HG03565 (cell line): Measurements from ENCODE around the gene CENPP.
"Not testable (repeated sequence)": the region's sequence is repeated elsewhere in the genome, so short reads cannot be mapped to it uniquely, and the experiment has no call there.

Experiments used
- ATAC-seq: cut with Tn5 transposase; IDR thresholded peaks from one replicate; pipeline ENCODE4 v1.9.1; 2021; ENCODE audit warnings: mild to moderate bottlenecking, moderate library complexity; ENCODE audit not compliant: unreplicated experiment

CENPP gene

DNA sequence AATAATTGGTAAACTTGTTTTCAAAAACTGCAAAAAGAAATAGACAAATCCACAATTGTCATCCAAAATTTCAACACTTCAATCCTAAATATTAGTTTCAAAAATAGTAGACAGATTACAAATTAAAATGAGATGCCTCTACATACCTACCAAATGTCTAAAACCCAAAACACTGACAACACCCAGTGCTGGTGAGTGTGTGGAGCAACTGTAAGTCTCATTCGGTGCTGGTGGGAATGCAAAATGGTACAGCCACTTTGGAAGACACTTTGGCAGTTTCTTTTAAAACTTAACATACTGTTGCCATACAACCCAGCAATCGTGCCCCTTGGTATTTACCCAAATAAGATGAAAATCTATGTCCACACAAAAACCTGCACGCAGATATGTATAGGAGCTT lies 203.4 kb downstream of the CENPP start:
- ATAC-seq: no peak

- no peak for ATAC-seq
These were observed 205.1 kb downstream of the CENPP start for GRCh38 chr9:92530893-92531292.

DNA sequence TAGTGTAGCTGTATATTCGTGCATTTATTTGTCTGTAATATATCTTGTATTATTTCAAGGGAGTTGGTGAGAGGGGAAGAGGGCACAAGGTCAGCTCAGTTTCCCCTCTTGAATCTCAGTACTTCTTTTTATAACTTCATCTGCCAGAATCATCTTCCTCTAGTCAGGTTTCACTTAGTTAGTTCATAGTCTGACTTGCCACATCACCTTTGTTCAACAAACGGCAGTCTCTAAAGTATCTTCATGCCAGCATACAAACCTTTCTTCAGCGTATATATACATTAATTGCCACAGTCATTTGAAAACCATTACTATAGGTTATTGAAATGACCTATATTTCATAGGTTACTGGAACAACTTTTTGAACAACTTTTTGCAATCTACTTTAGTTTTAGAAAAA lies 208.5 kb downstream of the CENPP start:
- no peak for ATAC-seq

DNA sequence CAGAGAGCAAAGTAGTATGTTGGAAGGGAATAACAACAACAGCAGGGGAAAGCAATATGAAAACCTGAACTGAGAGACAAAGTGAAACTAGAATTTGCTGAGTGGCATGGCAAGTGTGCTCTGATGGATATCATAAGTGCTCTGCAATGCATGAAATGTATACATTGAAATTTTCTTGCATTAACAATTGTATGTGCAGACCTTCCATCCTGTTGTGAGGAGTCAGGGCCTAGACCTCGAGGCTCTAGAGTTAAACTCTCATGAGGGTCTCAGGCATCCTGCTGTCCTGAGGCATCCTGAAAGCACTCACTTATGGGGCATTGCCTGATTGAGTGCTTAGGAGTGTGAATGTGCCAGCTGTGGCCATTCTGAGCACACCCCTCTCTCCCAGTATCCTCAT lies 208.9 kb downstream of the CENPP start:
- ATAC-seq: no peak

GRCh38 chr9:92535940-92536850 lies 210.4 kb downstream of the CENPP start, which contains the start of gene ECM2:
Gene ECM2, minus strand, starts transcription at chr9:92535990. Its CDS starts 13,124 bp downstream, at chr9:92522866.
- no peak for ATAC-seq

DNA sequence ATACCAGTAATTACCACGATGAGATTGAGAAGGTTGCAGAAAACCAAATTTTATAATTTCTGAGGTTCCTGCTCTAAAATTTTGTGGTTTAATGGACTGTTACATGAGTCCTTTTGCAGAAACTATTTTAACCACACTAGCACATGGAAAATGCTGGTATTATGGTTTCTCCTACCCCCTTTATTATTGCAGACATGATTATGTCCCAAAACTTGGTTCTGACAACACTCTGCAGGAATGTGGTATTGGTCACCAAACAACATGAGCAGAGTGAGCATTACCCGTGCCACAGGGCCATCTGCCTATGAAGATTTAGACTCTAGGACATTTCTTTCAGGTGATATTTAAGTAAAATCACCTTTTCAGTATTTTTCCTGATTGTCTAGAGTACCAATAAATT lies 212.8 kb downstream of the CENPP start:
- ATAC-seq: no peak

- no peak for ATAC-seq
These were observed 218.2 kb downstream of the CENPP start for GRCh38 chr9:92543972-92544371.

DNA sequence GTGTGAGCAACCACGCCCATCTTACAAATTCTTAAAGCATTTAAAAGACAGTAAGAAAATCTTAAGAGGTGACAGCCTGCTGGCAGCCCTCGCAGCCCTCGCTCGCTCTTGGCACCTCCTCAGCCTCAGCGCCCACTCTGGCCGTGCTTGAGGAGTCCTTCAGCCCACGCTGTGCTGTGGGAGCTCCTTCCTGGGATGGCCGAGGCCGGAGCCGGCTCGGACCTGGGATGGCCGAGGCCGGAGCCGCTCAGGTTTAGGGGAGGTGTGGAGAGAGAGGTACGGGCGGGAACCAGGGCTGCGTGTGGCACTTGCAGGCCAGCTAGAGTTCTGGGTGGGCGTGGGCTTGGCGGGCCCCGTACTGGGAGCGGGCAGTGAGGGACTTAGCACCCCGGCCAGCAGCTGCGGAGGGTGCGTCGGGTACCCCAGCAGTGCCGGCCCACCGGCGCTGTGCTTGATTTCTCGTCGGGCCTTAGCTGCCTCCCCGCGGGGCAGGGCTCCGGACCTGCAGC lies 219.3 kb downstream of the CENPP start:
- ATAC-seq: no peak

DNA sequence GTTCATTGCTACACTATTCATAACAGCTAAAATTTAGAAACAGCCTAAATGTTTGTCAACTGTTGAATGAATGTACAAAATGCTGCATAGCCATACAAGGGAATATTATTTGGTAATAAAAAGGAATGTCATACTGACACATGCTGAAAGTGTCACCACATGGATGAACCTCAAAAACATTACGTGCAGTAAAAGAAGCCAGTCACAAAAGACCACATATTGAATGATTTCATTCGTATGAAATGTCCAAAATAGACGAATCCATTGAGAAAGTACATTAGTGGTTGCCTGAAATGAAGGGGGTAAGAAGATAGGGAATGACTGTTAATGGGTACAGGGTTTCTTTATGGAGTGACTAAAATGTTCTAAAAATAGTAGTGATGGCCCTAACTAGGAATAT lies 221.6 kb downstream of the CENPP start:
- no peak for ATAC-seq

DNA sequence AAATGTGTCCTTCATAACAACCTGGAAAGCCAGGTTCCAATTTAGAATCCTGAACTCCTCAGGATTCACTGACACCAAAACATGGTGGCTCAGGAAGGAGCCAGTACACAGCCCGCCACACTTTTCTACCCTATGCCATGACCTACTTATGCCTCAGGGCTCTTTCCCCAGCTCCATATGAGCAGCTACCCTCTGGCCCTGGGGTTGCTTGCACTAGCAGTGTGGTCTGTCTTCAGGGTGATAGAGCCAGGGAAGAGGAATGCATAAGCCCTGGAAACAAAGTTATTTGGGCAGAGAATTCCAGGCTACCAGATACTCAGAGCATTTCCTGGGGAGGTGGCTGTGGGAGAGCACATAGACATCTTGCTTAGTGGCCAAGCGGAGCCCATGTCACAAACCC lies 225.0 kb downstream of the CENPP start:
- no peak for ATAC-seq

DNA sequence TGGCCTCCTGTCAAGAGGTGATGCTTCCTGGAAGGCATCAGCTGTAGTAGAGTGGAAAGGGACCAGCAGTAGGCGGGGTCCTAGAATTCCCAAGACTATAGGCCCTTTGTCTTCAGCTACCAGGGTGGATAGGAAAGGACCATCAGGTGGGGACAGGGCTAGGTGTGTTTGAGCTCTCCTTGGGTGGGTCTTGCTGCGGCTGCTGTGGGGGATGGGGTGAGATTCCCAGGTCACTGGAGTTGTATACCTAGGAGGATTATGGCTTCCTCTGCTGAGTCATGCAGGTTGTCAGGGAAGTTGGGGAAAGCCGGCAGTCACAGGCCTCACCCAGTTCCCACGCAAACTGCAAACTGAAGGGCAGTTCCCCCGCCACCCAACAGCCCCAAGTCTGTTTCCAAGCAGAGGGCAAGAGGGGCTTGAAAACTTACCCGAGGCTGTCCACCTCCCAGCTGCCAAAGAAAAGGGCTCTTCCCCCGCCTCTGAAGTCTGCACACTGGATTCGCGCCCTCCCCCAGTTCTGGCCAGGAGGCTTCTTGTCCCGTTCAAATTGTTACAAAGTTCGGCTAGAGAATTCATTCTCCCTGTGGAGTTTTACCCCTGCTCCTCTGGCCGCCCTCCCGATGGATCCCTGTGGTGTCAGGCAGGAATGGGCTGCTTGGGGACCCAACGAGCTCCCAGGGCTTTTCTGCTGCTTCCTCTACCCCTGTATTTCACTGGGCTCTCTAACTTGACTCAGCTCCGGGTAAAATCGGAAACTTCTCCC lies 233.0 kb downstream of the CENPP start:
- ATAC-seq: no peak

GRCh38 chr9:92561374-92562330 lies 235.9 kb downstream of the CENPP start:
- no peak for ATAC-seq

DNA sequence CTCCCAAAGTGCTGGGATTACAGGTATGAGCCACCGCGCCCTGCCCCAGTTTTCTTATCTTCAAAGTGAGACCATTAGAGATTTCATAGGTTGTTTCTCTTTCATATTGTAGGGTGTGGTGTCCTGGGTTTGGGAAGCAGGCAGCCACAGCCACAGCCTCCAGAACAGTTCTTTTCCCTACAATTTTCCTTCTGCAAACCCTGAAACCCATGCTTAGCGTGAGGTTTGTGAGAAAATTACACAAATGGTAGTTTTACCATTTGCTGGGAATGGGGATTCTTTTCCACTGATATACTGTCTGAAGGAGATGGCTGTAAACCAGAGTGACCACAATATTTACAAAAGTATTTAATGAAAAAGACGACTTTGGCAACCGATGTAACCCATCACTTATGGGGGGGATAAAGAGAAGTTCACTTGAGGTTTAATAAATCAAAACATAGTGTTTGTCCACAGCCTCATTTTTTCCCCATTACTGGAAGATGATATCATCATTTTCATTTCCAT lies 236.8 kb downstream of the CENPP start:
- no peak for ATAC-seq

- no peak for ATAC-seq
These were observed 237.7 kb downstream of the CENPP start for GRCh38 chr9:92563116-92564100.

- ATAC-seq: no peak
These were observed 238.8 kb downstream of the CENPP start for GRCh38 chr9:92564504-92564903.

DNA sequence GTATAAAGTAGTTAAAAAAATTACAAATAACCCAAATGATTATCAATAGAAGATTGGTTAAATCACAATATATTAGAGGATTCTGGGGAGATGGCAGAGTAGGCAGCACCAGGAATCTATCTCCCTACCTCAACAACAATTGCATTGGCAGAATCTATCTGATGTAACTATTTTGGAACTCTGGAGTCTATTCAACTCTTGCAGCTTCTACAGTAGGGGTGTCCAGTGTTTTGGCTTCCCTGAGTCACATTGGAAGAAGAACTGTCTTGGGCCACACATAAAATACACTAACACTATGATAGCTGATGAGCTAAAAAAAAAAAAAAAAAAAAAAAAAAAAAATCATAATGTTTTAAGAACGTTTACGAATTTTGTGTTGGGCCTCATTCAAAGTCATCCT lies 239.2 kb downstream of the CENPP start:
- no peak for ATAC-seq

DNA sequence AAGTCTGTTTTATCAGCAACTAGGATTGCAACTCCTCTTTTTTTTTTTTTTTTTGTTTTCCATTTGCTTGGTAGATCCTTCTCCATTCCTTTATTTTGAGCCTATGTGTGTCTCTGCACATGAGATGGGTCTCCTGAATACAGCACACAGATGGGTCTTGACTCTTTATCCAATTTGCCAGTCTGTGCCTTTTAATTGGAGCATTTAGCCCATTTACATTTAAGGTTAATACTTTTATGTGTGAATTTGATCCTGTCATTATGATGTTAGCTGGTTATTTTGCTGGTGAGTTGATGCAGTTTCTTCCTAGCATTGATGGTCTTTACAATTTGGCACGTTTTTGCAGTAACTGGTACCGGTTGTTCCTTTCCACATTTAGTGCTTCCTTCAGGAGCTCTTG lies 246.1 kb downstream of the CENPP start:
- not testable (repeated sequence) for ATAC-seq

DNA sequence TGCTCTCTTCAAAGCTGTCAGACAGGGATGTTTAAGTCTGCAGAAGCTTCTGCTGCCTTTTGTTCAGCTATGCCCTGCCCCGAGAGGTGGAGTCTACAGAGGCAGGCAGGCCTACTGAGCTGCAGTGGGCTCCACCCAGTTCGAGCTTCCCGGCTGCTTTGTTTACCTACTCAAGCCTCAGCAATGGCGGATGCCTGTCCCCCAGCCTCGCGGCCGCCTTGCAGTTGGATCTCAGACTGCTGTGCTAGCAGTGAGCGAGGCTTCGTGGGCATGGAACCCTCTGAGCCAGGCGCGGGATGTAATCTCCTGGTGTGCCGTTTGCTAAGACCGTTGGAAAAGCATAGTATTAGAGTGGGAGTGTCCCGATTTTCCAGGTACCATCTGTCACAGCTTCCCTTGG lies 247.9 kb downstream of the CENPP start:
- ATAC-seq: not testable (repeated sequence)

- ATAC-seq: no peak
These were observed 250.4 kb downstream of the CENPP start for GRCh38 chr9:92576175-92576574.
